ENCODE data around the gene ACOT8. TPM values are rescaled to one million over a fixed set of nuclear protein-coding genes. Genes with fewer than 3 reads are reported as not detected.
A peak's percentile ranks its signal among the peaks of the same experiment; 100 is the strongest.

Gene ACOT8
- total and polyA plus RNA-seq, 7 donors = 28.5 to 131 (median 42.5) TPM

DNA sequence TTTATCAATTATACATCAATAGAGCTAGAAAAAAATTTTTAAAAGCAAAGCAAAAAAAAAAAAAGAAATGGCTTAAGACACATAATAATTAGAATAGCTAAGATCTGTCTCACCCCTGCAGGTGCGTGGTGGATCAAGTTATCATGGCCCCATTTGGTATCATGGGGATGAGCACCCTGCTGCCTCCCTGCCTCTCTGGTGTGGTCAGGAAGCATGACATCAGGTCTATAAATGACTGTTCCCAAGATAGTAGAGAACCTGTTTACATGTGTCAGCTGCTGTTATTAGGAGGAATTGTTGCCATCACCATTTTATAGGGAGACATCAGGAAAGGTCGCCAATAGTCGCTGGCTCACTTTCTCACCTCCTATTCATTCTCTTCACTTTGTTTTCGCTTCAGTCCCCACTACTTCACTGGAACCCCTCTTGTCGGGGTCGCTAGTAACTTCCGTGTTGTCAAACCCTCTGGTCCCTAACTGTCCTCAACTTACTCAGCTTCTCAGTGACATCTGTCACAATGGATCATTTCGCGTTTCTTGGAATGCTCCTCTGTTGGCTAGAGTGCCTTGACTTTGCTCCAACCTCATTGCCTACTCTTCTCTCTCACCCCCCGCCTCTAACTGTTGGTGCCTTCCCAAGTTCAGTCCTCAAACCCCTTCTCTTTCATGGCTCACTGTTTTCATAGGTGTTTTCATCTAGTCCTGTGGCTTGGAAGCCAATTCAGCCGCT is 60.7 kb downstream of the ACOT8 start:
- no peaks in the 10 kb centered on the region for H3K9me3 ChIP-seq
- peaks cover 12 to 54% (median 32%) of the 10 kb centered on the region in 4 donors for H3K36me3 ChIP-seq
- no peaks in the 10 kb centered on the region for H3K27me3 ChIP-seq
- H3K4me3 ChIP-seq = no peak overlapping the region
- TF ChIP-seq EP300 (IDR thresholded peaks at IDR 0.05) = no peak
- no peak for TF ChIP-seq POLR2A (IDR thresholded peaks at IDR 0.05)
- no peak for TF ChIP-seq CTCF (IDR thresholded peaks at IDR 0.05)
- no peak for TF ChIP-seq POLR2AphosphoS5 (IDR thresholded peaks at IDR 0.05)
- H3K27ac ChIP-seq = no peak overlapping the region
- intact Hi-C loops (cut with DNase I) = loop anchor here (10.0 kb wide), 1 partner anchor 288 kb away; the partner anchor contains the start of gene NCOA5
- 96% methylated on average over 11 of the region's 11 CpGs for WGBS, 2 donors
- DNase-seq = no peak
- H3K4me1 ChIP-seq = peaks cover 0 to 22% (median 21%) of the 10 kb centered on the region in 4 donors

DNA sequence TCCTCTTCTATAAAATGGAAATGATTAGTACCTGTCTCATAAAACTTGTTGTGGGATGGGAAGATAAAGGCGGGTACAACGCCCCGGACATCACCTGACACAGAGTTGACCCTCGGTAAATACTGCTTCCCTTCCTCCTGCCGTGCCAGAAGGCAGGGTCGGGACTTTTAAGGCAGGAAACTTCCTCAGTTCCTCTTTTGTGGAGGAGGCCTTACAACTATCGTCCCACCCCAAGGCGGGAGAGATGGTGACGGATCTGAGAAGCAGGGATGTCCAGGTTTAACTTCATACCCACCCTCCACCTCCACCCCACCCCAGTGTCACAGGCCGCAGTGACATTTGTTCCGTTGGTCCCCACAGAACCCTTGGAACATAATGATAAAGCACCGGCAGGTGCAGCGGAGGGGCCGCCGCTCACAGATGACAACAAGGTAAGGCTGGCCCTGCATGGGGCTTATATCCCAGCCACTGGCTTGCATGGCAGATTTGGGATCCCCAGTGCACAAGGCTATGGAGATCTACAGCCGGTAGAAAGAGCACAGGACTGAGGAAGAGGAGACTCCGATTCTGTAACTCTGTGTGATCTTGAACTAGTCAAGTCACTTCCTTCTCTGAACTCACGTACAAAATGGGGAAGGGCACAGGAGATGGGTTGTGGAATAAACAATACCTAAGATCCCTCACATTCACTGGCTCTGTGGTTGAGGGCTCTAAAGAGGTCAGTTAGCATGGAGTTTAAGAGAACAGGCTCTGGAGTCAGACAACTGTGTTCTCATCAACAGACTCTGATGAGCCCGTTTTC is 64.7 kb downstream of the ACOT8 start:
- Histone ChIP-seq H3K27me3 (no peaks in the 10 kb centered on the region), H3K4me3 (peak overlapping the region; percentile 71 to 100 (median 87)), H3K9me3 (no peaks in the 10 kb centered on the region), H3K27ac (peak overlapping the region; percentile 91 to 98 (median 92)), H3K36me3 (peaks cover 9 to 41% (median 25%) of the 10 kb centered on the region in 4 donors), H3K4me1 (peaks cover 0 to 25% (median 17%) of the 10 kb centered on the region in 4 donors)
- TF ChIP-seq EP300 (IDR thresholded peaks at IDR 0.05) (no peak), POLR2AphosphoS5 (IDR thresholded peaks at IDR 0.05) (no peak), CTCF (IDR thresholded peaks at IDR 0.05) (no peak), POLR2A (IDR thresholded peaks at IDR 0.05) (no peak)
- no peak for DNase-seq
- intact Hi-C loops (cut with DNase I) = loop anchor here (10.0 kb wide), 1 partner anchor 292 kb away; the partner anchor contains the start of gene NCOA5
- 8 to 16% methylated on average over 19 of the region's 19 CpGs for WGBS, 2 donors

Other genes with a start within 250 kb of the ACOT8 start
- gene WFDC10A, start 227.7 kb downstream of the ACOT8 start, total RNA-seq = not detected
- gene WFDC10A, start 227.7 kb downstream of the ACOT8 start, polyA plus RNA-seq = not detected
- gene WFDC9, start 226.1 kb downstream of the ACOT8 start, total RNA-seq = not detected
- not detected for gene WFDC9, start 226.1 kb downstream of the ACOT8 start, polyA plus RNA-seq
- gene WFDC11, start 187.2 kb downstream of the ACOT8 start, total RNA-seq = not detected
- gene WFDC11, start 187.2 kb downstream of the ACOT8 start, polyA plus RNA-seq = not detected
- gene WFDC13, start 155.4 kb downstream of the ACOT8 start, total RNA-seq = not detected
- not detected for gene WFDC13, start 155.4 kb downstream of the ACOT8 start, polyA plus RNA-seq
- not detected for gene WFDC10B, start 152.4 kb downstream of the ACOT8 start, total RNA-seq
- under 1 TPM in 1 of 3 donors, not detected in 2; 0.52 TPM for gene WFDC10B, start 152.4 kb downstream of the ACOT8 start, polyA plus RNA-seq
- gene SPINT4, start 135.0 kb downstream of the ACOT8 start, total RNA-seq = not detected
- not detected for gene SPINT4, start 135.0 kb downstream of the ACOT8 start, polyA plus RNA-seq
- 1 to 10 TPM in 3 of 4 donors, not detected in 1; 2.9 to 7.7 (median 3.9) TPM for gene WFDC3, start 65.5 kb downstream of the ACOT8 start, total RNA-seq
- gene WFDC3, start 65.5 kb downstream of the ACOT8 start, polyA plus RNA-seq = 10 to 100 TPM in 2 of 3 donors, 1 to 10 TPM in 1; 4.6 to 19.2 (median 13.9) TPM
- 10 to 100 TPM; 33.0 to 59.9 (median 40.6) TPM for gene DNTTIP1, start 65.4 kb downstream of the ACOT8 start, total RNA-seq
- gene DNTTIP1, start 65.4 kb downstream of the ACOT8 start, polyA plus RNA-seq = 100 to 1,000 TPM in 1 of 3 donors, 10 to 100 TPM in 2; 51.9 to 107 (median 71.4) TPM
- 1 to 10 TPM in 1 of 4 donors, not detected in 3; 3.3 TPM for gene UBE2C, start 44.7 kb downstream of the ACOT8 start, total RNA-seq
- gene UBE2C, start 44.7 kb downstream of the ACOT8 start, polyA plus RNA-seq = 10 to 100 TPM; 12.6 to 90.3 (median 29.6) TPM
- gene TNNC2, start 30.1 kb downstream of the ACOT8 start, total RNA-seq = 1 to 10 TPM in 1 of 4 donors, under 1 TPM in 1, not detected in 2; 0.95 to 1.6 TPM
- gene TNNC2, start 30.1 kb downstream of the ACOT8 start, polyA plus RNA-seq = 10 to 100 TPM in 2 of 3 donors, 1 to 10 TPM in 1; 2.9 to 15.6 (median 10.2) TPM
- 10 to 100 TPM; 46.7 to 82.5 (median 52.2) TPM for gene SNX21, start 23.6 kb downstream of the ACOT8 start, total RNA-seq
- 10 to 100 TPM; 10.4 to 16.8 (median 15.2) TPM for gene SNX21, start 23.6 kb downstream of the ACOT8 start, polyA plus RNA-seq
- gene ZSWIM3, start 222 bp upstream of the ACOT8 start, total RNA-seq = 1 to 10 TPM; 1.7 to 3.5 (median 2.9) TPM
- gene ZSWIM3, start 222 bp upstream of the ACOT8 start, polyA plus RNA-seq = 1 to 10 TPM; 2.4 to 3.5 (median 2.5) TPM
- 1 to 10 TPM; 6.4 to 9.4 (median 7.1) TPM for gene ZSWIM1, start 23.8 kb upstream of the ACOT8 start, total RNA-seq
- 1 to 10 TPM; 3.6 to 6.5 (median 3.9) TPM for gene ZSWIM1, start 23.8 kb upstream of the ACOT8 start, polyA plus RNA-seq
- gene SPATA25, start 30.2 kb upstream of the ACOT8 start, total RNA-seq = 1 to 10 TPM; 1.6 to 7.5 (median 3.0) TPM
- 1 to 10 TPM in 1 of 3 donors, not detected in 2; 1.7 TPM for gene SPATA25, start 30.2 kb upstream of the ACOT8 start, polyA plus RNA-seq
- 10 to 100 TPM; 18.9 to 25.8 (median 20.3) TPM for gene NEURL2, start 33.8 kb upstream of the ACOT8 start, total RNA-seq
- 1 to 10 TPM; 1.8 to 4.6 (median 3.9) TPM for gene NEURL2, start 33.8 kb upstream of the ACOT8 start, polyA plus RNA-seq
- gene CTSA, start 33.9 kb upstream of the ACOT8 start, total RNA-seq = 10 to 100 TPM; 45.7 to 79.5 (median 56.7) TPM
- gene CTSA, start 33.9 kb upstream of the ACOT8 start, polyA plus RNA-seq = 100 to 1,000 TPM in 2 of 3 donors, 10 to 100 TPM in 1; 64.9 to 203 (median 169) TPM
- gene PLTP, start 54.8 kb upstream of the ACOT8 start, total RNA-seq = 100 to 1,000 TPM in 3 of 4 donors, 10 to 100 TPM in 1; 68.7 to 296 (median 156) TPM
- gene PLTP, start 54.8 kb upstream of the ACOT8 start, polyA plus RNA-seq = 10 to 100 TPM; 36.6 to 52.0 (median 47.4) TPM
- 10 to 100 TPM; 31.4 to 39.3 (median 32.5) TPM for gene PCIF1, start 77.3 kb upstream of the ACOT8 start, total RNA-seq
- gene PCIF1, start 77.3 kb upstream of the ACOT8 start, polyA plus RNA-seq = 10 to 100 TPM; 26.4 to 37.8 (median 27.2) TPM
- gene ZNF335, start 114.8 kb upstream of the ACOT8 start, total RNA-seq = 10 to 100 TPM; 12.0 to 24.4 (median 14.9) TPM
- 10 to 100 TPM in 1 of 3 donors, 1 to 10 TPM in 2; 5.4 to 17.1 (median 5.5) TPM for gene ZNF335, start 114.8 kb upstream of the ACOT8 start, polyA plus RNA-seq
- gene MMP9, start 151.5 kb upstream of the ACOT8 start, total RNA-seq = under 1 TPM in 1 of 4 donors, not detected in 3; 0.27 TPM
- gene MMP9, start 151.5 kb upstream of the ACOT8 start, polyA plus RNA-seq = 10 to 100 TPM in 1 of 3 donors, 1 to 10 TPM in 1, under 1 TPM in 1; 0.60 to 27.1 (median 2.5) TPM
- gene SLC12A5, start 171.8 kb upstream of the ACOT8 start, total RNA-seq = under 1 TPM in 1 of 4 donors, not detected in 3; 0.14 TPM
- 1 to 10 TPM in 1 of 3 donors, not detected in 2; 1.4 TPM for gene SLC12A5, start 171.8 kb upstream of the ACOT8 start, polyA plus RNA-seq
- gene NCOA5, start 232.6 kb upstream of the ACOT8 start, total RNA-seq = 10 to 100 TPM; 22.4 to 39.2 (median 29.5) TPM
- 10 to 100 TPM; 10.6 to 19.5 (median 11.4) TPM for gene NCOA5, start 232.6 kb upstream of the ACOT8 start, polyA plus RNA-seq